Hepatocyte (in vitro differentiated cells): ENCODE data around the gene FER1L5. TPM values are rescaled to one million over a fixed set of nuclear protein-coding genes. Genes with fewer than 3 reads are reported as not detected.

Source experiments
- DNase-seq: peaks from one replicate; pipeline ENCODE4 v3.0.0-alpha.2; 2016; ENCODE audit warnings: low spot score
- H2AFZ ChIP-seq: fragments of 200-600 bp; sonication (generic); 2 replicates; pipeline ENCODE4 v1.6.0; 2016; ENCODE audit warnings: antibody characterized with exemption, mild to moderate bottlenecking
- H3K27ac ChIP-seq: fragments of 200-600 bp; sonication (generic); 2 replicates; pipeline ENCODE4 v1.5.1; 2016; ENCODE audit warnings: mild to moderate bottlenecking
- H3K27me3 ChIP-seq: fragments of 200-600 bp; sonication (generic); 2 replicates; pipeline ENCODE4 v1.6.1; 2016
- H3K36me3 ChIP-seq: fragments of 200-600 bp; sonication (generic); replicated peaks from 2 replicates; pipeline ENCODE4 v1.5.1; 2016; ENCODE audit warnings: low read depth; ENCODE audit not compliant: insufficient read depth
- H3K4me1 ChIP-seq: fragments of 200-600 bp; sonication (generic); 2 replicates; pipeline ENCODE4 v1.5.1; 2016; ENCODE audit warnings: mild to moderate bottlenecking, moderate library complexity; ENCODE audit not compliant: insufficient read depth
- H3K4me2 ChIP-seq: fragments of 200-600 bp; sonication (generic); 2 replicates; pipeline ENCODE4 v1.6.0; 2016
- H3K4me3 ChIP-seq: fragments of 200-600 bp; sonication (generic); 2 replicates; pipeline ENCODE4 v1.5.1; 2016; ENCODE audit warnings: mild to moderate bottlenecking
- H3K79me2 ChIP-seq: fragments of 200-600 bp; sonication (generic); 2 replicates; pipeline ENCODE4 v1.6.0; 2017; ENCODE audit warnings: mild to moderate bottlenecking
- H3K9me2 ChIP-seq: fragments of 200-600 bp; sonication (generic); replicated peaks from 2 replicates; pipeline ENCODE4 v1.6.0; 2017; ENCODE audit warnings: mild to moderate bottlenecking; ENCODE audit not compliant: insufficient read depth
- H3K9me3 ChIP-seq: fragments of 200-600 bp; sonication (generic); 2 replicates; pipeline ENCODE4 v1.5.1; 2016; ENCODE audit warnings: low read depth, mild to moderate bottlenecking
- H4K20me1 ChIP-seq: fragments of 200-600 bp; sonication (generic); 2 replicates; pipeline ENCODE4 v1.6.0; 2016; ENCODE audit warnings: mild to moderate bottlenecking; ENCODE audit not compliant: insufficient read depth, poor library complexity, severe bottlenecking
- CTCF ChIP-seq: fragments of 200-600 bp; sonication (generic); IDR thresholded peaks from 2 replicates; pipeline ENCODE4 v1.5.1; 2016; ENCODE audit warnings: antibody characterized with exemption, mild to moderate bottlenecking; ENCODE audit not compliant: poor library complexity
- EZH2 ChIP-seq: fragments of 200-600 bp; sonication (generic); IDR thresholded peaks from 2 replicates; pipeline ENCODE4 v1.6.1; 2016; ENCODE audit warnings: antibody characterized with exemption, mild to moderate bottlenecking, borderline replicate concordance
- EZH2phosphoT487 ChIP-seq: fragments of 200-600 bp; sonication (generic); IDR thresholded peaks from one replicate; pipeline ENCODE4 v1.6.1; 2018; ENCODE audit warnings: antibody characterized with exemption, mild to moderate bottlenecking, low read depth, moderate library complexity; ENCODE audit not compliant: unreplicated experiment, severe bottlenecking
- WGBS: methylation state at CpG from one replicate; pipeline ENCODE4 v1.1.6; 2016; ENCODE audit warnings: low lambda C conversion rate; ENCODE audit errors: missing lambda C conversion rate; 5-methylcytosine and 5-hydroxymethylcytosine counted together
- polyA plus RNA-seq: library from polyadenylated mRNA; unstranded; fragments of >200 nt; fragmentation: Nextera tagmentation; extraction: Ambion mirVana; gene quantifications from 2 replicates; pipeline ENCODE4 v1.2.1, GENCODE V29; 2016
- total RNA-seq: library from RNA; depleted of rRNA; stranded (reverse); fragments of >200 nt; gene quantifications from 2 replicates; pipeline ENCODE4 v1.2.3, GENCODE V29; 2014

FER1L5 gene
- total and polyA plus RNA-seq, 2 experiments from 2014 or later, result 0.10 to 0.33 TPM

- Histone ChIP-seq H3K4me2 (no peak overlapping the region), H3K4me3 (no peak overlapping the region), H3K27me3 (no peaks in the 10 kb centered on the region), H3K27ac (no peak overlapping the region), H3K9me3 (no peaks in the 10 kb centered on the region), H3K4me1 (no peaks in the 10 kb centered on the region), H2AFZ (no peak overlapping the region), H3K36me3 (no peaks in the 10 kb centered on the region), H3K9me2 (no peaks in the 10 kb centered on the region), H4K20me1 (no peaks in the 10 kb centered on the region), H3K79me2 (no peaks in the 10 kb centered on the region)
- 91% methylated on average over 14 of the region's 14 CpGs for WGBS
- DNase-seq, result no peak
- TF ChIP-seq EZH2phosphoT487 (no peak), EZH2 (no peak), CTCF (no peak)
Measured at GRCh38 chr2:96692094-96692971, 49.8 kb downstream of the FER1L5 start.

DNA sequence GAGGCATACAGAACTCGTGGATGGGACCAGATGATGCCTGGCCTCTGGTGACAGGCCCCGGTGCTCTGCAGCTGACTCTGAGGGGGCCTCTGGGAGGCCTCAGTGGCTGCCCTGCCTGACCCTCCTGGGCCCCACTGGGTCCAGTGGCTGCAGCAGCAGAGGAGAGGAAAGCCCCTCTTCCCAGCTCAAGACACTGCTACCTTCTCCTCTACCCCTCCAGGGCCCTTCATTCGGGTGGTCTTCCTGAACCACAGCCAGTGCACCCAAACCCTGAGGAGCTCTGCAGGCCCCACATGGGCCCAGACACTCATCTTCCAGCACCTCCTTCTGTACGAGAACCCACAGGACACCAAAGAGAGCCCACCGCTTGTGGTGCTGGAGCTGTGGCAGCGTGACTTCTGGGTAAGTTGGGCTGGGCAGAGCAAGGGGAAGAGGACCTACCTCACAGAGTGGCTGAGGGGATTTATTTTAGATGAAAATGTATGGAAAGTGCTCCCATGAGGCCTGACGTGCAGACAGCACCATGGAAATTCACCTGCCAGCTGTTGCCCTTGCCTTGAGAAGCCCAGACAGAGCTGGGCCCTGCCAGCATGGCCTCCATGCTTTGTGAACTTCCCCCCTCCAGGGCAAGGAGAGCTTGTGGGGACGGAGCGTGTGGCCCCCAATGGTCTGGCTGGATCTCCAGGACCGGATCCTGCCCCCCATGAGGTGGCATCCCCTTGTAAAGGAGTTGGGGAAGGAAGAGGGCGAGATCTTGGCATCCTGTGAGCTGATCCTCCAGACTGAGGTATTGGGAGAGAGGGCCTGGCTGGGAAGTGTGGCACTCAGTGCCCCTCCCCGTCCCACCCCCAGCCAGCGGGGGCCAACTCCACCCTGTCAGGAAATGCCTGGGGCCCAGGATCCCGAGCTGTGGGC lies 51.0 kb downstream of the FER1L5 start:
- H4K20me1 ChIP-seq, result no peaks in the 10 kb centered on the region
- no peak overlapping the region for H3K4me3 ChIP-seq
- H3K27me3 ChIP-seq, result no peaks in the 10 kb centered on the region
- H2AFZ ChIP-seq, result no peak overlapping the region
- no peak for DNase-seq
- no peaks in the 10 kb centered on the region for H3K4me1 ChIP-seq
- no peak overlapping the region for H3K4me2 ChIP-seq
- WGBS, result 90% methylated on average over 10 of the region's 14 CpGs
- no peaks in the 10 kb centered on the region for H3K9me2 ChIP-seq
- no peaks in the 10 kb centered on the region for H3K36me3 ChIP-seq
- H3K9me3 ChIP-seq, result no peaks in the 10 kb centered on the region
- no peak for TF ChIP-seq EZH2phosphoT487
- H3K27ac ChIP-seq, result no peak overlapping the region
- H3K79me2 ChIP-seq, result no peaks in the 10 kb centered on the region

DNA sequence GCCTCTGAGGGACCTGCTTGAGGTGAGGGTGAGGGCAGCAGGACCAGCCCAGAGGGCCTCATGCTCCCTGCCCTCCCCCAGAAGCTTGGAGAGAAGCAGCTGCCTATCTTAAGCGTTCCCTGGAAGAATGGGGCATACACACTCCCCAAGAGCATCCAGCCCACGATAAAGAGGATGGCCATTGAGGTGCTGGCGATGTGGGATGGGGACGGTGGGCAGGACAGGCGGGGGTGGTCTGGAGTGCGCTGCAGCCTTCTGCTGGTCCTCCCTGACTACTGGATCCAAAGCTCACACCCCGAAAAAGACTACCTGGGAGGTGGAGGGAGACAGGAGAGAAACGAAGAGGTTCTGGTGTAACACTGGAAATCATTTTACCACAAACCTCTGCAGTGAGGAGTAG lies 51.7 kb downstream of the FER1L5 start:
- Histone ChIP-seq H2AFZ (no peak overlapping the region), H3K36me3 (no peaks in the 10 kb centered on the region), H4K20me1 (no peaks in the 10 kb centered on the region), H3K9me3 (no peaks in the 10 kb centered on the region), H3K27me3 (no peaks in the 10 kb centered on the region), H3K4me3 (no peak overlapping the region), H3K9me2 (no peaks in the 10 kb centered on the region), H3K79me2 (no peaks in the 10 kb centered on the region), H3K4me1 (no peaks in the 10 kb centered on the region), H3K4me2 (no peak overlapping the region), H3K27ac (no peak overlapping the region)
- TF ChIP-seq EZH2phosphoT487, result no peak
- TF ChIP-seq EZH2, result no peak
- whole genome bisulfite sequencing, result 92% methylated on average over 8 of the region's 8 CpGs
- no peak for DNase-seq

- Histone ChIP-seq H3K9me3 (no peaks in the 10 kb centered on the region), H3K27ac (no peak overlapping the region), H3K4me3 (no peak overlapping the region), H4K20me1 (no peaks in the 10 kb centered on the region), H3K4me1 (no peaks in the 10 kb centered on the region), H3K36me3 (no peaks in the 10 kb centered on the region), H3K4me2 (no peak overlapping the region), H3K27me3 (no peaks in the 10 kb centered on the region), H3K79me2 (no peaks in the 10 kb centered on the region), H2AFZ (no peak overlapping the region), H3K9me2 (no peaks in the 10 kb centered on the region)
- TF ChIP-seq EZH2 (no peak), CTCF (no peak), EZH2phosphoT487 (no peak)
- WGBS, result 82% methylated on average over 13 of the region's 13 CpGs
- no peak for DNase-seq
Measured at GRCh38 chr2:96694816-96695455, 52.4 kb downstream of the FER1L5 start.
